Thoracic aorta (tissue), 2 donors: ENCODE data around the gene PPP2R3C. TPM values are rescaled to one million over a fixed set of nuclear protein-coding genes. Genes with fewer than 3 reads are reported as not detected.

Source experiments
- ATAC-seq: fragments of 150-250 bp; one replicate; pipeline ENCODE4 v1.8.0; 2017; ENCODE audit warnings: low read depth; ENCODE audit not compliant: insufficient number of reproducible peaks, low FRiP score
- DNase-seq: peaks from one replicate; pipeline ENCODE4 v3.0.0-alpha.2; 2020; ENCODE audit warnings: low spot score
- H3K27ac ChIP-seq, 2 donors: fragments of 200-600 bp; sonication (generic); 1 replicate in 1 of 2; 2 replicates in 1 of 2; pipeline ENCODE4 v1.5.1; 2016; ENCODE audit warnings: mild to moderate bottlenecking in 2 of 2, moderate library complexity in 2 of 2
- H3K27me3 ChIP-seq: fragments of 200-600 bp; sonication (generic); replicated peaks from 2 replicates; pipeline ENCODE4 v1.6.0; 2016; ENCODE audit warnings: mild to moderate bottlenecking; ENCODE audit not compliant: insufficient read depth
- H3K36me3 ChIP-seq: fragments of 200-600 bp; sonication (generic); one replicate; pipeline ENCODE4 v1.5.1; 2016
- H3K4me1 ChIP-seq, 2 donors: fragments of 200-600 bp; sonication (generic); 1 replicate in 1 of 2; 2 replicates in 1 of 2; pipeline versions ENCODE4 v1.5.1 to v1.6.0; 2016; ENCODE audit warnings: low read depth in 2 of 2, mild to moderate bottlenecking in 1 of 2; ENCODE audit not compliant: control insufficient read depth in 1 of 2
- H3K4me3 ChIP-seq: fragments of 200-600 bp; sonication (generic); 2 replicates; pipeline ENCODE4 v1.5.1; 2016; ENCODE audit warnings: mild to moderate bottlenecking
- H3K9me3 ChIP-seq: fragments of 200-600 bp; sonication (generic); 2 replicates; pipeline ENCODE4 v1.5.1; 2016
- CTCF ChIP-seq: fragments of 200-600 bp; sonication (generic); IDR thresholded peaks from one replicate; pipeline ENCODE4 v1.5.1; 2019; ENCODE audit warnings: antibody characterized with exemption
- total RNA-seq, 2 donors: library from RNA; depleted of rRNA; stranded (reverse); fragments of >200 nt; gene quantifications; one replicate each; pipeline versions ENCODE4 v1.1.0 to v1.2.3, GENCODE V29; 2016

PPP2R3C gene
- total RNA-seq, 2 donors from 2014 or later = 29.5 to 31.6 TPM

GRCh38 chr14:35140718-35141581 lies 19.2 kb upstream of the PPP2R3C start:
- Histone ChIP-seq H3K36me3 (peaks cover 15% of the 10 kb centered on the region), H3K9me3 (no peaks in the 10 kb centered on the region), H3K4me3 (no peak overlapping the region), H3K4me1 (no peaks in the 10 kb centered on the region), H3K27me3 (no peaks in the 10 kb centered on the region), H3K27ac (no peak overlapping the region)
- TF ChIP-seq CTCF = peak; percentile 49
- ATAC-seq = no peak
- no peak for DNase-seq

GRCh38 chr14:35138585-35138984 lies 16.8 kb upstream of the PPP2R3C start:
- no peaks in the 10 kb centered on the region for H3K4me1 ChIP-seq
- no peak for DNase-seq
- H3K36me3 ChIP-seq = peaks cover 15% of the 10 kb centered on the region
- no peak overlapping the region for H3K27ac ChIP-seq
- no peaks in the 10 kb centered on the region for H3K27me3 ChIP-seq
- no peak overlapping the region for H3K4me3 ChIP-seq
- no peaks in the 10 kb centered on the region for H3K9me3 ChIP-seq
- ATAC-seq = no peak
- TF ChIP-seq CTCF = no peak

- Histone ChIP-seq H3K9me3 (no peaks in the 10 kb centered on the region), H3K36me3 (peaks cover 15% of the 10 kb centered on the region), H3K27me3 (no peaks in the 10 kb centered on the region), H3K4me1 (no peaks in the 10 kb centered on the region), H3K4me3 (no peak overlapping the region), H3K27ac (no peak overlapping the region)
- ATAC-seq (no peak), DNase-seq (no peak)
- no peak for TF ChIP-seq CTCF
Observed at GRCh38 chr14:35134329-35135123, 12.7 kb upstream of the PPP2R3C start.

GRCh38 chr14:35133542-35134328 lies 11.9 kb upstream of the PPP2R3C start:
- no peak for TF ChIP-seq CTCF
- ATAC-seq = no peak
- Histone ChIP-seq H3K4me3 (no peak overlapping the region), H3K36me3 (peaks cover 11% of the 10 kb centered on the region), H3K27ac (no peak overlapping the region), H3K27me3 (no peaks in the 10 kb centered on the region), H3K4me1 (no peaks in the 10 kb centered on the region), H3K9me3 (no peaks in the 10 kb centered on the region)
- DNase-seq = no peak

- H3K27me3 ChIP-seq = no peaks in the 10 kb centered on the region
- no peaks in the 10 kb centered on the region for H3K9me3 ChIP-seq
- no peak for DNase-seq
- no peak for TF ChIP-seq CTCF
- ATAC-seq = no peak
- H3K4me3 ChIP-seq = no peak overlapping the region
- H3K27ac ChIP-seq = no peak overlapping the region
- H3K4me1 ChIP-seq = peaks cover 5 to 40% of the 10 kb centered on the region in 2 donors
- H3K36me3 ChIP-seq = no peaks in the 10 kb centered on the region
Observed at GRCh38 chr14:35124127-35124526, 2.3 kb upstream of the PPP2R3C start.
